ENCODE measurements around the gene RHBDF1.
"Not testable (repeated sequence)": the region's sequence is repeated elsewhere in the genome, so short reads cannot be mapped to it uniquely, and the experiment has no call there.

RHBDF1 gene

DNA sequence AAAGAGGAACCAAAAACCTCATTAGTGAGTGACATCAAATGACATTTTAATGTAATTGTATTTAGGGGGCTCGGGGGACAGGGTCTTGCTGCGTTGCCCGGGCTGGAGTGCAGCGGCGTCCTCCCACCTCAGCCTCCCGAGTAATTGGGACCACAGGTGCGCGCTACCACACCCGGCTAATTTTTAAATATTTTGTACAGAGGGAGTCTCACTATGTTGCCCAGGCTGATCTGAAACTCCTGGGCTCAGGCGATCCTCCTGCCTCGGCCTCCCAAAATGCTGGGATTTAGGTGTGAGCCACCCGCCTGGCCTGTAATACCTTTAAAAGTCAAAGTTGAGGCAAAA is 18.2 kb downstream of the RHBDF1 start:
- TF ChIP-seq TARDBP (IDR thresholded peaks at IDR 0.05) (no peak), L3MBTL2 (conservative IDR thresholded peaks at IDR 0.05) (no peak), BHLHE40 (IDR thresholded peaks at IDR 0.05; ENCODE audit: borderline replicate concordance) (no peak), HDGF (IDR thresholded peaks at IDR 0.05; ENCODE audit: borderline replicate concordance) (no peak), ARNT (IDR thresholded peaks at IDR 0.05) (no peak), SP1 (IDR thresholded peaks at IDR 0.05) (no peak), ELF4 (IDR thresholded peaks at IDR 0.05) (no peak), FOXK2 (IDR thresholded peaks at IDR 0.05) (no peak), FOXA1 (IDR thresholded peaks at IDR 0.05) (no peak)
- TF ChIP-seq, protein P1, sequence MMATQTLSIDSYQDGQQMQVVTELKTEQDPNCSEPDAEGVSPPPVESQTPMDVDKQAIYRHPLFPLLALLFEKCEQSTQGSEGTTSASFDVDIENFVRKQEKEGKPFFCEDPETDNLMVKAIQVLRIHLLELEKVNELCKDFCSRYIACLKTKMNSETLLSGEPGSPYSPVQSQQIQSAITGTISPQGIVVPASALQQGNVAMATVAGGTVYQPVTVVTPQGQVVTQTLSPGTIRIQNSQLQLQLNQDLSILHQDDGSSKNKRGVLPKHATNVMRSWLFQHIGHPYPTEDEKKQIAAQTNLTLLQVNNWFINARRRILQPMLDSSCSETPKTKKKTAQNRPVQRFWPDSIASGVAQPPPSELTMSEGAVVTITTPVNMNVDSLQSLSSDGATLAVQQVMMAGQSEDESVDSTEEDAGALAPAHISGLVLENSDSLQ (IDR thresholded peaks at IDR 0.05): no peak
- ChIA-PET CTCF (interaction anchor here (0.8 kb wide), 1 partner anchor 8 kb away, joined by 3 read pairs; no protein-coding TSS in a partner anchor), POLR2A (interaction anchor here (0.8 to 2.1 kb wide), 3 partner anchors 11 to 174 kb away, joined by 3 to 31 read pairs (median 7); no protein-coding TSS in a partner anchor)
- DNase-seq (ENCODE audit: extremely low spot score): no peak

DNA sequence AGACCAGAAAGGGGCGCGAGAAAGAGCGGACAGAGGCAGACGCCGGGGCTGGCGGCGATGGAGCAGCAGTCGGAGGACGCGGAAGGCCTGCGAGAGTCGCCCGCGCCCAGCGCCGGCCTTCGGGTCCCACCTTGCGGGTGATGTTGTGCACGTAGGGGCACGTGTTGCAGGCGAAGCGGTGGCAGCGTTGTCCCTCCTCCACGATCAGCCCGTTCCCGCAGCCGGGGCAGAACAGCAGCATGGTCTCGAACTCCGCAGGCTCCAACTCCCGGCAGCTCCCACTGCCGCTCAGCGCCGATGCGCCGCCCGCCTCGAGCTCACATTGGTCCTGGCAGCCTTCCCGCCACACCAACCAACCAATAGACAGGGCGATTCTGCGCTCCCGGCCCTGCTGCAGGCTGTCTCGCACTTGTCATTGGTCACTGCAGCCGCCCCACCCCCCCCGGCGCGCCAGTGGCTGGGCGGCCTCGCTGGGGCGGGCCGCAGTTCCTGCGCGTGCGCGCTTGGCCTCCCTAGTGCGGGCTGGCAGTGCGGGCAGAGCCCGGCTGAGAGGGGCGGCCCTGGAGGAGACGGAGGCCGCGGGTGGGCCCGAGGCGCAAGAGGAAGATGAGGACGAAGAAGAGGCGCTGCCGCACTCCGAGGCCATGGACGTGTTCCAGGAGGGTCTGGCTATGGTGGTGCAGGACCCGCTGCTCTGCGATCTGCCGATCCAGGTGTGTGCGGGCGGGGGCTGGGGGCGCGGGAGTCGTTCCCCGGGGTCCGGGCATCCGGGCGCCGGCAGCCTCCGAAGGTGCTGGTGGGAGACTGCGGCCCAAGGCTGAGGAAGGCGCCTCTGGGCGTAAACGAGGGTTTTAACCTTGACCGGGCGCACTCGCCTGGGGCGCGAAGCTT is 18.8 kb downstream of the RHBDF1 start, which contains the start of the genes POLR3K and SNRNP25:
Gene POLR3K (minus strand): TSS at position 263 of the 891 bp plus-strand sequence. CDS start 22 bp downstream, at position 241.
Gene SNRNP25 (plus strand): TSS at position 483 of the 891 bp plus-strand sequence. CDS start 189 bp downstream, at position 672.
- TF ChIP-seq L3MBTL2 (conservative IDR thresholded peaks at IDR 0.05): peak; percentile 92
- no peak for TF ChIP-seq SP1 (IDR thresholded peaks at IDR 0.05)
- TF ChIP-seq, protein P1 (IDR thresholded peaks at IDR 0.05): peak; percentile 98
- peak; percentile 98 for DNase-seq (ENCODE audit: extremely low spot score)
- POLR2A ChIA-PET: interaction anchor here (0.7 to 2.1 kb wide), 11 partner anchors 9 to 175 kb away, joined by 3 to 31 read pairs (median 7); partner anchors contain the start of gene RHBDF1
- CTCF ChIA-PET: interaction anchor here (0.6 to 1.1 kb wide), 5 partner anchors 9 to 53 kb away, joined by 3 to 5 read pairs (median 3); no protein-coding TSS in a partner anchor

DNA sequence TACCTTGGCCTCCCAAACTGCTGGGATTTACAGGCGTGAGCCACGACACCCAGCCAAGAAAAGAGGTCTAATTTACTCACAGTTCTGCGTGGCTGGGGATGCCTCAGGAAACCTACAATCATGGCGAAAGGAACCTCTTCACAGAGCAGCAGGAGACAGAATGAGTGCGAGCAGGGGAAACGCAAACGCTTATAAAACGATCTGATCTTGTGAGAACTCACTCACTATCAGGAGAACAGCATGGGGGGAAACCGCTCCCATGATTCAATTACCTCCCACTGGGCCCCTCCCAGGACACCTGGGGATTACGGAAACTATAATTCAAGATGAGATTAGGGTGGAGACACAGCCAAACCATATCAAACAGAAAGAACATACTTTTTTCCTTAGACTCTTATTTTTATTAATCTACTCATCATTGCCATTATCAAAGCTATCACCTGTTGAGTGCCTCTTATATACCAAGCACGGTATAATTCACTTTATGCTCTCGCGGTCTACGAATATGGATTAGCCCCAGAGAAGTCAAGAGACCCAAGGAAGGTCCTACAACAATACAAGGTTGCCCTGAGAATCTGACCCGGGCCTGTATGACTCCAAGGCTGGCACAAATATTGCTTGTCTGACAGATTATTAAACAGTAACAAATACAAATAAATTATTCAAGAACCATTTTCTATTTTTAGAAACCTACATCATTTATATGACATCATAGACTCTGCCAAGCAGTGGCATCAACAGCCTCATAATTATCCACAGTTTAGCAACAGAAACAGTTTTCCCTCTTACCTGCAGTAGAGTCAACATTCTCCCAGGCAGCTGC is 21.5 kb downstream of the RHBDF1 start:
- no peak for DNase-seq (ENCODE audit: extremely low spot score)
- ChIA-PET CTCF (no interaction called here), POLR2A (no interaction called here)
- TF ChIP-seq HDGF (IDR thresholded peaks at IDR 0.05; ENCODE audit: borderline replicate concordance) (no peak), LEF1 (IDR thresholded peaks at IDR 0.05; ENCODE audit: borderline replicate concordance) (no peak)

DNA sequence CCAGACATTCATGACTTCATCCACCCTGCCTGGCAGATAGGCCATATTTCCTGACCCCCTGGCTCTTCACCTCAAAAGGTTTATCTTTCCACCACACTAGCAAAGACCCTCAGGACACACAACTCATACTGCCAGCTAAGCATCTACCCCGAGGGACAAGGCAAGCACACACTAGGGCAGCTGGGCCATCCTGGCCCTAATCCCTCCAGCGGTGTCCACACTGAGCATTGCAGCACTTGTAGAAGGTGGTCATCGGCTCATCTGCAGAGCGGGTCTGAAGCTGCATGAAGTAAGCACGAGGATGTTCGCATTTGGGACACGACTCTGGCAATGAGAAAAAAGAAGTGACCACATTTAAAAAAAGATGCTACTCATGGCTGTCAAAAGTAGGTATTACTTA is 25.2 kb downstream of the RHBDF1 start:
- DNase-seq (ENCODE audit: extremely low spot score): no peak
- ChIA-PET CTCF (no interaction called here), POLR2A (no interaction called here)
- TF ChIP-seq TARDBP (IDR thresholded peaks at IDR 0.05): no peak
- no peak for TF ChIP-seq L3MBTL2 (conservative IDR thresholded peaks at IDR 0.05)
- no peak for TF ChIP-seq HDGF (IDR thresholded peaks at IDR 0.05; ENCODE audit: borderline replicate concordance)
- no peak for TF ChIP-seq SUZ12 (IDR thresholded peaks at IDR 0.05)
- no peak for TF ChIP-seq BHLHE40 (IDR thresholded peaks at IDR 0.05; ENCODE audit: borderline replicate concordance)
- no peak for TF ChIP-seq CTBP1 (IDR thresholded peaks at IDR 0.05; ENCODE audit: borderline replicate concordance)
- no peak for TF ChIP-seq FOXA1 (IDR thresholded peaks at IDR 0.05)
- TF ChIP-seq, protein P1 (IDR thresholded peaks at IDR 0.05): no peak
- no peak for TF ChIP-seq ZNF384 (IDR thresholded peaks at IDR 0.05)
- TF ChIP-seq LEF1 (IDR thresholded peaks at IDR 0.05; ENCODE audit: borderline replicate concordance): no peak
- TF ChIP-seq ELF4 (IDR thresholded peaks at IDR 0.05): no peak
- TF ChIP-seq FOXM1 (IDR thresholded peaks at IDR 0.05; ENCODE audit: borderline replicate concordance): no peak
- TF ChIP-seq FOXK2 (IDR thresholded peaks at IDR 0.05): no peak
- no peak for TF ChIP-seq NFRKB (IDR thresholded peaks at IDR 0.05)
- no peak for TF ChIP-seq SP1 (IDR thresholded peaks at IDR 0.05)
- no peak for TF ChIP-seq ARNT (IDR thresholded peaks at IDR 0.05)

DNA sequence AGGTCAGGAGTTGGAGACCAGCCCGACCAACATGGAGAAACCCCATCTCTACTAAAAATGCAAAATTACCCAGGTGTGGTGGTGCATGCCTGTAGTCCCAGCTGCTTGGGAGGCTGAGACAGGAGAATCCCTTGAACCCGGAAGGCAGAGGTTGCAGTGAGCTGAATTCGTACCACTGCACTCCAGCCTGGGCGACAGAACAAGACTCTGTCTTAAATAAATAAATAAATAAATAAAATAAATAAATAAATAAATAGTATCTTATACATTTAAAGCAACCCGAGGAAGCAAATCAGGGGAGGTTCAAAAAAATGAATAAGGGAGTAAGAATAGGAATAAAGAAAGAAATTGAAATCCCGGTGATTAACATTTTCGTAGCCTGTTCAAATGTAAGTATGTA is 25.9 kb downstream of the RHBDF1 start:
- CTCF ChIA-PET; POLR2A ChIA-PET; DNase-seq (ENCODE audit: extremely low spot score): not testable (repeated sequence)

DNA sequence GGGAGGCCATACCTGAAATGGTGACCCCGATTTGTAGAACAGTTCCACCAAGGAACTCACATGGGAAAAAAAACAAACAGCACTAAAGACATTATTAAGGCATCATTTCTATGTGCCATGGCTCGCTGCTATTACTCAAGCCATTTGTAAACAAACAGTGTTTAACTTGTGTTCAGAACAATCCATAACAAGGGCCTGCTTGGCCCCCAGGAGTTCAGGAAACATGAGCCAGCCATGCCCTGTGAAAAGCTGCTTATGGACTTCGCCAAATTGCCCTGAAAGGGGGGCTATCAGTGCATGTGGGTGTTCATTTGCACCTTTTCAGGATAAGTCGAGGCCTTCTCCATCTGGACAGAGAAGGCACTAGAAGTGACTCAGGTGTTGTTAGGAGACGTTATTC is 27.0 kb downstream of the RHBDF1 start:
- TF ChIP-seq FOXK2 (IDR thresholded peaks at IDR 0.05): no peak
- TF ChIP-seq L3MBTL2 (conservative IDR thresholded peaks at IDR 0.05): no peak
- TF ChIP-seq, protein P1 (IDR thresholded peaks at IDR 0.05): no peak
- POLR2A ChIA-PET: no interaction called here
- CTCF ChIA-PET: no interaction called here
- DNase-seq (ENCODE audit: extremely low spot score): no peak

Data from HEK293T (cell line).